Uterus (tissue), 2 donors: Measurements from ENCODE around the gene COL24A1.

ENCODE experiments used
- POLR2A ChIP-seq, 2 donors: fragments of 450-650 bp; IDR thresholded peaks; one replicate each; pipeline ENCODE4 v1.6.1; 2016; ENCODE audit warnings: antibody characterized with exemption in 2 of 2, mild to moderate bottlenecking in 1 of 2, moderate library complexity in 1 of 2
- TF ChIP-seq, protein P1 (sequence below), 4 experiments: fragments of 200-600 bp in 2 of 4; fragments of 450-650 bp in 2 of 4; sonication (generic) in 2 of 4; IDR thresholded peaks; one replicate each; pipeline ENCODE4 v1.5.1; 2016 to 2019; ENCODE audit warnings: antibody characterized with exemption in 4 of 4, mild to moderate bottlenecking in 2 of 4, moderate library complexity in 1 of 4

DNA sequence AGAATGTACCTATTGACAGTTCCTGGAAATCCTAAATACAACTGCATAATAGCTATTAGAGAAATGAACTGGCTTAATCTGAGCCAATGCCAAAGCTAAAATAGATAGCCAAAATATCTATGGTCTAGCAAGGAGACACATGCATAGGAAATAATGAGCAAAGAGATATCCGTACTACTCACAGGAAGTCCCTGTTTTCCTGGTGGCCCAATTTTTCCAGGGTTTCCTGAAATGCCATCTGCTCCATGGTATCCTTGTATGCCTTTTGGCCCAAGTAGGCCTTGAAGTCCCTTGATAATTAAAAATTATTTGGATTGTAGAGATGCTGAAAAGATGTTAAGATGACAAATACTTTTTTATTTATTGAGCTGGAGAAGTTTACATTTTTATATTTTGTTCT, 340.0 kb downstream of the COL24A1 start:
- TF ChIP-seq, protein P1, sequence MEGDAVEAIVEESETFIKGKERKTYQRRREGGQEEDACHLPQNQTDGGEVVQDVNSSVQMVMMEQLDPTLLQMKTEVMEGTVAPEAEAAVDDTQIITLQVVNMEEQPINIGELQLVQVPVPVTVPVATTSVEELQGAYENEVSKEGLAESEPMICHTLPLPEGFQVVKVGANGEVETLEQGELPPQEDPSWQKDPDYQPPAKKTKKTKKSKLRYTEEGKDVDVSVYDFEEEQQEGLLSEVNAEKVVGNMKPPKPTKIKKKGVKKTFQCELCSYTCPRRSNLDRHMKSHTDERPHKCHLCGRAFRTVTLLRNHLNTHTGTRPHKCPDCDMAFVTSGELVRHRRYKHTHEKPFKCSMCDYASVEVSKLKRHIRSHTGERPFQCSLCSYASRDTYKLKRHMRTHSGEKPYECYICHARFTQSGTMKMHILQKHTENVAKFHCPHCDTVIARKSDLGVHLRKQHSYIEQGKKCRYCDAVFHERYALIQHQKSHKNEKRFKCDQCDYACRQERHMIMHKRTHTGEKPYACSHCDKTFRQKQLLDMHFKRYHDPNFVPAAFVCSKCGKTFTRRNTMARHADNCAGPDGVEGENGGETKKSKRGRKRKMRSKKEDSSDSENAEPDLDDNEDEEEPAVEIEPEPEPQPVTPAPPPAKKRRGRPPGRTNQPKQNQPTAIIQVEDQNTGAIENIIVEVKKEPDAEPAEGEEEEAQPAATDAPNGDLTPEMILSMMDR (IDR thresholded peaks at IDR 0.05), result no peak
- TF ChIP-seq POLR2A (IDR thresholded peaks at IDR 0.05), result no peak
